ENCODE results near the gene ARAP2. TPM values are rescaled to one million over a fixed set of nuclear protein-coding genes. Genes with fewer than 3 reads are reported as not detected.

Gene ARAP2
- total RNA-seq, 4 donors from 2014 or later, result 82.8 to 136 (median 105) TPM

DNA sequence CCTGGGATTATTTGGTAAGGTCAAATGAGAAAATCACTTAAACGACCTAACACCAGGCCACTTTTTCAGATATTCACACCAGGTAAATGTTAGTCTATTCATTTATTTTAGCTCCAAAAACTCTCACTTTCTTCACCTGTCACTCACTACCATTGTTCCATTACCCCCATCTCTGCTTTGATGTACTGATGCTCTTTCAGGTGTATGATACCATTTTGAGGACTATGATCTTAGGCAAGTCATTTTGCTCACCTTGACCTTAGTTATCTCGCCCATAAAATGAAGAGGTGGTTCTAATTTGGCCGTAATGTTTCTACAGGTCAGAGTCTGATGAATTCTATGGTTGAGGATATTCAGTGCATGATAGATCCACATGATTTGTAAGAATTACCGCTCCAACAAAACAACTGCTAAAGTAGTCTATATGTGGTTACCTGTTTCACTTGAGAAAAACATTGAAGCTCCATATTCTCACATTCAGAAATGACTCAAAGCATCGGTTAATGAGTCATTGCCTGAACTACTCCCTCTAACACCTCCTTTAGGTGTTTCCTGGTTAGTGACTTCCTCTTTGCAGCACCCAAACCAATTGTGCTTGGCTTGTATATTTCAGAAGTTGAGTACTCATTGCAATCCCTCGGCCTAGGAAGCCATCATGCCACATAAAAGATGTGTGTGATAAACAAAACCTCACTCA lies 41.6 kb upstream of the ARAP2 start:
- DNase-seq (ENCODE audit: low spot score in 2 of 2), result no peak
- intact Hi-C loops (cut with DNase I; ENCODE audit: low total_unique reads), result no loop called here
- WGBS, 2 donors, result 80 to 83% methylated on average over 6 of the region's 6 CpGs
- H3K4me3 ChIP-seq (ENCODE audit: low read depth, poor library complexity, severe bottlenecking), result no peak overlapping the region
- TF ChIP-seq POLR2A (IDR thresholded peaks at IDR 0.05), result no peak
- TF ChIP-seq, protein P1, sequence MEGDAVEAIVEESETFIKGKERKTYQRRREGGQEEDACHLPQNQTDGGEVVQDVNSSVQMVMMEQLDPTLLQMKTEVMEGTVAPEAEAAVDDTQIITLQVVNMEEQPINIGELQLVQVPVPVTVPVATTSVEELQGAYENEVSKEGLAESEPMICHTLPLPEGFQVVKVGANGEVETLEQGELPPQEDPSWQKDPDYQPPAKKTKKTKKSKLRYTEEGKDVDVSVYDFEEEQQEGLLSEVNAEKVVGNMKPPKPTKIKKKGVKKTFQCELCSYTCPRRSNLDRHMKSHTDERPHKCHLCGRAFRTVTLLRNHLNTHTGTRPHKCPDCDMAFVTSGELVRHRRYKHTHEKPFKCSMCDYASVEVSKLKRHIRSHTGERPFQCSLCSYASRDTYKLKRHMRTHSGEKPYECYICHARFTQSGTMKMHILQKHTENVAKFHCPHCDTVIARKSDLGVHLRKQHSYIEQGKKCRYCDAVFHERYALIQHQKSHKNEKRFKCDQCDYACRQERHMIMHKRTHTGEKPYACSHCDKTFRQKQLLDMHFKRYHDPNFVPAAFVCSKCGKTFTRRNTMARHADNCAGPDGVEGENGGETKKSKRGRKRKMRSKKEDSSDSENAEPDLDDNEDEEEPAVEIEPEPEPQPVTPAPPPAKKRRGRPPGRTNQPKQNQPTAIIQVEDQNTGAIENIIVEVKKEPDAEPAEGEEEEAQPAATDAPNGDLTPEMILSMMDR (IDR thresholded peaks at IDR 0.05), result no peak

DNA sequence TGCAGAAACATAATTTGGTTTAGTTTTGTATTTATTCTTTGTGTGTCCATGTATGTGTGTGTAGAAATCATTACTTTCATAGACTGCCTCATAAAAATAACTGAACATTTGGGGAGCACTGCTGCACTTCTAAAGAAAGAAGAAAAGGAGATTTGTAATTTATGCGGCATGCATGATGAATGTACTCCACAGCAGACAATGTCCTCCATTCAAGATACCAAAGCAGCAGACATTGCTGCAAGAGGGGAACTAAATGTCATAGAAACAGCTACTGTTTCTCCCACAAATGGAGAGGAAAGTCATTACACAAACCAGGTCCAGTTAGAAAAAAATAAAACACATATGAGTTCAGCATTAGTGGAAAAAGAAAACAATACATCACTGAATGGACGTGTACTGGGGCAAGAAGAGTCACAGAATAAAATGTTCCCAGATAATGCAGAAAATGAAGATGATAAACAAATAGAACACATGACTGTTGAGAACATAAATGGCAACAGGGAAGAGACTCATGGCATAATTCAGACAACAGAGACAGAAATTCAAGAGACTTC lies 39.7 kb upstream of the ARAP2 start:
- intact Hi-C loops (cut with DNase I; ENCODE audit: low total_unique reads), result no loop called here
- H3K4me3 ChIP-seq (ENCODE audit: low read depth, poor library complexity, severe bottlenecking), result no peak overlapping the region
- WGBS, 2 donors, result 84% methylated on average over 2 of the region's 2 CpGs
- TF ChIP-seq POLR2A (IDR thresholded peaks at IDR 0.05), result no peak
- TF ChIP-seq, protein P1 (IDR thresholded peaks at IDR 0.05), result no peak
- no peak for DNase-seq (ENCODE audit: low spot score in 2 of 2)

DNA sequence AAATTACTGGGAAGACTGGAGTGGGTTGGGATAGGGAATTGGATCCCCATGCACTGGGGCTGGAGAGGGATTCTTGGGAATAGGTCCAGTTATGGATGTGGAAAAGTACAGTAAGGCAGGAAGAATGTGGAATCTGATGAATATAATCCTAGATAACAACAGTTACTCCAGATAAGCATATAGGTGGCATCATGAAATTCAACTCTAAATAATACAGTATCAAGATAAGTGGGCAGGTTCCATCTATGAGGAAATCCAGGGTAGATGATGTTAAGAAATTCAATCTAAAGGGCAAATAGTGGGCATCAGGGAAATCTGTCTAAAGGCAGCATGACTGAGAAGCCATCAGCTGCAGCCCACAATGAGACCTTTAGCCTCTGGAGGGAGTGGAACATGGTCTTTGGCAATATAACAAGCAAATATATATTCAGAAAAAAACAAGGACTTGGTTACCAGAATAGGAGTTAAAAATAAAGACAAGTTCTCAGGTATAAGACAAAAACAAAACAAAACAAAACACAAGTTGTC lies 38.3 kb upstream of the ARAP2 start:
- H3K4me3 ChIP-seq (ENCODE audit: low read depth, poor library complexity, severe bottlenecking), result no peak overlapping the region
- TF ChIP-seq, protein P1 (IDR thresholded peaks at IDR 0.05), result no peak
- no peak for TF ChIP-seq POLR2A (IDR thresholded peaks at IDR 0.05)
- no peak for DNase-seq (ENCODE audit: low spot score in 2 of 2)
- intact Hi-C loops (cut with DNase I; ENCODE audit: low total_unique reads), result no loop called here

DNA sequence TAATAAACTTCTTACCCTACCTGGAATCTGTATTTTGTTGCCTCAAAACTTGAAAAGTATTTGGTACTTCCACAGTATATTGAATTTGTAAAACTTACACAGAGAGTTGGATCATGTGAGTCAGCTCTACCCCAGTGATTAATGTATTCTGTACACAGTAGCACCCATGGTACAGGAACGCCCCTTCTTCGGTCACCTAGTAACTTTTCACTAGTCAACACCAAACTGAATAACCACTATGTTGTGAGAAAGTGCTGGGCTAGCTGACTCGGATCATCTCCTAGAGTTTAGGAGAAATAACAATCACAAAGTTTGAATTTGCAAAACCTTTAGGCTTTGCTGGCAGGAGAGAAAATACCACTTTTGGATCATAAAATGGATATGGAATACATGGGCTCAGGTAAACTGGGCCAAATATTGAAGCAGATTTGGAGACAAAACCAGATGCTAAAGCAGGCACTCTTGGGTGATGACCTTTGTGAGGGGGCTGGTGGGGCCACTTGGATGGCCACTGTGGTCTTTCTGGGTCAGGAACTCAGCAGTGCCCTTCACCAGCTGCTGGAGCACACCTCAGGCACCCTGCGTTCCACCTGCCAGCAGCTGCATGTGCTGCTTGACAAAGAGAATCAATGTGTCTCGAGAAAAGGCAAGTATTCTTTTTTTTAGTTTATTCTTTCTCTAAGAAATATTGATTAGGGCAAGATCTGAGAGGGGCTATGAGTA lies 37.2 kb upstream of the ARAP2 start, which contains the start of gene DTHD1:
TSS of gene DTHD1 (plus strand) at position 233 of the 723 bp plus-strand sequence. CDS start at position 376, 143 bp downstream.
- intact Hi-C loops (cut with DNase I; ENCODE audit: low total_unique reads), result no loop called here
- no peak for TF ChIP-seq POLR2A (IDR thresholded peaks at IDR 0.05)
- TF ChIP-seq, protein P1 (IDR thresholded peaks at IDR 0.05), result no peak
- DNase-seq (ENCODE audit: low spot score in 2 of 2), result no peak
- H3K4me3 ChIP-seq (ENCODE audit: low read depth, poor library complexity, severe bottlenecking), result no peak within 1 kb of the TSS
- WGBS, 2 donors, result 76 to 77% methylated on average over 5 of the region's 5 CpGs

DNA sequence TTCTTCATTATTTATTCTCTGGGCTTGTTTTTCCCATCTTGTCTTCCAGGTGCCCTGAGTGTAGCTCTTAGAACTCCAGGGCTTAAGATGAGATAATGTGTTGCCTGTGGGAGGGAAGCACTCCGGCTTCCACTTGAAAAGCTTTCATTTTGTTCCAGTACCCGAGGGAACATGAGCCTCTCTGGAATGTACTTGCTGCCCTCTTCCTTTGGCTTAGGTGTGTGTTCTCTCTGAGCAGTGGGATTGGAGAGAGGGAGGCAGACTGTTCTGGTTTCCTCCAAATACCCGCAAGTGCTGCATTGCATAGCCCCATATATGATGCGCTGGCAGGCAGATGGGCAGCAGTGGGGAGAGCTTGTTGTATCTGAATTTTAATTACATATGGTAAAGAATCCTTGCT lies 36.2 kb upstream of the ARAP2 start:
- TF ChIP-seq POLR2A (IDR thresholded peaks at IDR 0.05), result no peak
- TF ChIP-seq, protein P1 (IDR thresholded peaks at IDR 0.05), result no peak
- no peak overlapping the region for H3K4me3 ChIP-seq (ENCODE audit: low read depth, poor library complexity, severe bottlenecking)
- no peak for DNase-seq (ENCODE audit: low spot score in 2 of 2)
- 44% methylated on average over 4 of the region's 4 CpGs for WGBS, 2 donors
- intact Hi-C loops (cut with DNase I; ENCODE audit: low total_unique reads), result no loop called here

Measured in lower leg skin (tissue), 4 donors.